WERI-Rb-1 (cell line): Measurements from ENCODE around the gene TBCD.

Experiments
- DNase-seq: peaks from one replicate; pipeline ENCODE4 v3.0.0-alpha.2; 2020
- H3K27ac ChIP-seq: fragments of 250-450 bp; sonication (Bioruptor Pico); 2 replicates; pipeline ENCODE4 v1.5.1; 2020; ENCODE audit warnings: mild to moderate bottlenecking, moderate library complexity
- H3K27me3 ChIP-seq: fragments of 250-450 bp; sonication (Bioruptor Pico); 2 replicates; pipeline ENCODE4 v1.5.1; 2021; ENCODE audit warnings: mild to moderate bottlenecking, low read depth, moderate library complexity; ENCODE audit not compliant: insufficient read depth, severe bottlenecking
- H3K36me3 ChIP-seq: fragments of 250-450 bp; sonication (Bioruptor Pico); 2 replicates; pipeline ENCODE4 v1.5.1; 2020; ENCODE audit warnings: mild to moderate bottlenecking, moderate library complexity
- H3K4me3 ChIP-seq: 2 replicates; pipeline ENCODE4 v1.5.1; 2011; ENCODE audit warnings: low read depth, mild to moderate bottlenecking, control low read depth, low read length
- H3K9me3 ChIP-seq: fragments of 250-450 bp; sonication (Bioruptor Pico); 2 replicates; pipeline ENCODE4 v1.5.1; 2021; ENCODE audit warnings: mild to moderate bottlenecking, moderate library complexity; ENCODE audit not compliant: severe bottlenecking
- TF ChIP-seq, protein P1 (sequence below): IDR thresholded peaks from 2 replicates; pipeline ENCODE4 v1.5.1; 2011; ENCODE audit warnings: low read depth, mild to moderate bottlenecking, control low read depth, inconsistent platforms, low read length

Gene TBCD

DNA sequence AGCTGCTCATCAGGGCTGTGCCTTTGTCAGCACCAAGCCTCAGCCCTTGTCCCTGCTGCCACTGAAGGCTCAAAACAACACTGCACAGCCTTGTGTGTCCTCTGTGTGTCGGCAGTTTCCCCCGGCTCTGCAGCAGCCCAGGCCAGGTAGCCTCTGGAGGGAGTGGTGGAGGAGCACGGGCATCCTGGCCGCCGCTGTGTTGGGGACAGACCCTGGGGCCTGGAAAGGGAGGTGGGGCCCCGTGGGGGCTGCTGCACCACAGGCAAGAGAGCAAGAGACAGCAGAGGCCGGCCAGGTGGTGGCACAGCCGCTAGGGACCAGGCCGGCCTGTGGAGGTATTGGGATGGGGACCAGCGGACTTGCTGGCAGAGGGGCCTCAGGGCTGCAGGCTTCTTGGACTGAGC is 184.9 kb downstream of the TBCD start:
- Histone ChIP-seq H3K27me3 (no peaks in the 10 kb centered on the region), H3K4me3 (no peak overlapping the region), H3K36me3 (peaks cover 95% of the 10 kb centered on the region), H3K27ac (no peak overlapping the region), H3K9me3 (peaks cover 3% of the 10 kb centered on the region)
- DNase-seq, result no peak
- TF ChIP-seq, protein P1, sequence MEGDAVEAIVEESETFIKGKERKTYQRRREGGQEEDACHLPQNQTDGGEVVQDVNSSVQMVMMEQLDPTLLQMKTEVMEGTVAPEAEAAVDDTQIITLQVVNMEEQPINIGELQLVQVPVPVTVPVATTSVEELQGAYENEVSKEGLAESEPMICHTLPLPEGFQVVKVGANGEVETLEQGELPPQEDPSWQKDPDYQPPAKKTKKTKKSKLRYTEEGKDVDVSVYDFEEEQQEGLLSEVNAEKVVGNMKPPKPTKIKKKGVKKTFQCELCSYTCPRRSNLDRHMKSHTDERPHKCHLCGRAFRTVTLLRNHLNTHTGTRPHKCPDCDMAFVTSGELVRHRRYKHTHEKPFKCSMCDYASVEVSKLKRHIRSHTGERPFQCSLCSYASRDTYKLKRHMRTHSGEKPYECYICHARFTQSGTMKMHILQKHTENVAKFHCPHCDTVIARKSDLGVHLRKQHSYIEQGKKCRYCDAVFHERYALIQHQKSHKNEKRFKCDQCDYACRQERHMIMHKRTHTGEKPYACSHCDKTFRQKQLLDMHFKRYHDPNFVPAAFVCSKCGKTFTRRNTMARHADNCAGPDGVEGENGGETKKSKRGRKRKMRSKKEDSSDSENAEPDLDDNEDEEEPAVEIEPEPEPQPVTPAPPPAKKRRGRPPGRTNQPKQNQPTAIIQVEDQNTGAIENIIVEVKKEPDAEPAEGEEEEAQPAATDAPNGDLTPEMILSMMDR, result no peak

DNA sequence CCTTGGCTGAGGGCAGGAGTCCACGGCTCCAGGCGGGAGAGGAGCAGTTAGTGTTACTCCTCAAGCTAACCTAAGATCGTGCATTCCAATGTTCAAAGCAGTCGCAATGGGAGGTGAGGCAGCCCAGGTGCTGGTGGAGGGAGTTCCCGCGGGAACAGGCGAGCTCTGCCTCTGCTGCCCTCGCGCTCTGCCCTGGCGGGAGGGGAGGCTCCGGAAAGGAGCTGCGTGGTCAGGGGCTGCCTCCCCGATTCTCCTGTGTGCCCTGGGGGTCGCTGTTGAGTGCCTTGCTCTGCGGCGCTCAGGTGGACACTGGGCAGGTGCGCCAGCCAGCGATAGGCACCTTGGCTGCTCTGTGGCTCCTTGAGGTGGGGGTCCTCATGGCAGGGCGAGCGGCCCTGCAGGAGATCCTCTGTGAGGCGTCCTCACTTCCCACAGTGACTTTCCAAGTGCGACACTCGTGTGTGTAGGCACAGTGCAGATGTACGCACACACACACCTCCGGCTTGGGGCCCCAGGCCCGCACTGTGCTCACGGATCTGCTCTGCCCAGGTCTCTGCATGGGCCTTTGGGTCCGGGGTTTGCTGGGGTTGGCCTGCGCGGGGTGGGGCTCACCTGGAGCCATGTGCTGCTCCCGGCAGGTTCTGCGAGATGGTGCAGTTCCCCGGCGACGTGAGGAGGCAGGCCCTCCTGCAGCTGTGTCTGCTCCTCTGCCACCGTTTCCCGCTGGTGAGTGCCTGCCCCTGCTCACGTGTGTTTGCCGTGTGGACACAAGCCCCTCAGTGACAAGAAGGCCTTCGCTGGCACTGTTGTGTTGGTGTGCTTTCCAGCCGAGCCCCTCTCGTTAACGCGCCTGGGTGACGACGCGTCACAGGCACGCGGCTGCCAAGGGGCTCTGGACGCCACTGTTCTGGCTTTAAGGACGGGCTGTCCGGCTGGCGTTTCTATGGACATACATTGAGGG is 185.8 kb downstream of the TBCD start:
- H3K27ac ChIP-seq, result no peak overlapping the region
- no peaks in the 10 kb centered on the region for H3K27me3 ChIP-seq
- no peak overlapping the region for H3K4me3 ChIP-seq
- H3K36me3 ChIP-seq, result peaks cover 95% of the 10 kb centered on the region
- no peak for DNase-seq
- TF ChIP-seq, protein P1, result no peak
- peaks cover 6% of the 10 kb centered on the region for H3K9me3 ChIP-seq

DNA sequence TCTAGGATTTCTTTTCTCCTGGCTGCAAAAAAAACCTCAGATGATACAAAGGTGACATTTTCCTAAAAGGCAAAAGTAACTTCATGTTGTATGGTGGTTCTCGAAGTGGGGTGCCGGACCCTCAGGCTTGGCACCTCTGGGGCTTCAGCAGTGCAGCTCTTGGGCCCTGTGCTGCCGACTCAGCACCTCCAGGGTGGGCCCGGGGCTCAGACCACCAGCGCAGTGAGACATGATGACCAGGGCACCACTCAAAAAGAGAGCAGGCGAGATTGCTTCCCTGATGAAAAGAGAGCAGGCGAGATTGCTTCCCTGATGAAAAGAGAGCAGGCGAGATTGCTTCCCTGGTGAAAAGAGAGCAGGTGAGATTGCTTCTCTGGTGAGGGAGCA is 186.6 kb downstream of the TBCD start:
- TF ChIP-seq, protein P1, result no peak
- H3K27ac ChIP-seq, result no peak overlapping the region
- peaks cover 11% of the 10 kb centered on the region for H3K9me3 ChIP-seq
- H3K36me3 ChIP-seq, result peaks cover 95% of the 10 kb centered on the region
- no peaks in the 10 kb centered on the region for H3K27me3 ChIP-seq
- no peak for DNase-seq
- no peak overlapping the region for H3K4me3 ChIP-seq

DNA sequence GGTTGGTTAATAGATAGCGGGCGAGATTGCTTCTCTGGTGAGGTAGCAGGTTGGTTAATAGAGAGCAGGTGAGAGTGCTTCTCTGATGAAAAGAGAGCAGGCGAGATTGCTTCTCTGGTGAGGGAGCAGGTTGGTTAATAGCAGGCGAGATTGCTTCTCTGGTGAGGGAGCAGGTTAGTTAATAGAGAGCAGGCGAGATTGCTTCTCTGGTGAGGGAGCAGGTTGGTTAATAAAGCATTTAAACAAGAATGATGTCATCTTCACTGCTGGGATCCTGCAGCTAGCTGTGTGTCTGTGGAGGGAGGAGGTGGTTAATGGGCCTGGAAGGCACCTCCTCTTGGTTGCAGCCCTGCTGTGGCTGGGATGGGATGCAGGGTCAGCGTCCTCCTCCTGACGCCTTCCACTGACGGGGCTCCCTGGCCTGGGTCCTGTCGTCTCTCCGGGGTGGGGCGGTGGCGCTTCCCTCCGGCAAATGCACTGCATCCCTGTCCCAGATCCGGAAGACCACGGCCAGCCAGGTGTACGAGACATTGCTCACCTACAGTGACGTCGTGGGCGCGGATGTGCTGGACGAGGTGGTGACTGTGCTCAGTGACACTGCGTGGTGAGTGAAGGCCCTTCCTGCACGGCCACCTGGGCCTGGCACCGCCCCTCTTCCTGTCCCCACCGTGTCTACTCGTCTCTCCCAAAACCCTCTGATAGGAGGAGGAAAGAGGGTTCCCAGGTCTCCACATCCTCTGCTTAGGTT is 187.2 kb downstream of the TBCD start:
- Histone ChIP-seq H3K27me3 (no peaks in the 10 kb centered on the region), H3K4me3 (no peak overlapping the region), H3K27ac (no peak overlapping the region), H3K36me3 (peaks cover 95% of the 10 kb centered on the region), H3K9me3 (peaks cover 16% of the 10 kb centered on the region)
- TF ChIP-seq, protein P1, result no peak
- DNase-seq, result no peak

DNA sequence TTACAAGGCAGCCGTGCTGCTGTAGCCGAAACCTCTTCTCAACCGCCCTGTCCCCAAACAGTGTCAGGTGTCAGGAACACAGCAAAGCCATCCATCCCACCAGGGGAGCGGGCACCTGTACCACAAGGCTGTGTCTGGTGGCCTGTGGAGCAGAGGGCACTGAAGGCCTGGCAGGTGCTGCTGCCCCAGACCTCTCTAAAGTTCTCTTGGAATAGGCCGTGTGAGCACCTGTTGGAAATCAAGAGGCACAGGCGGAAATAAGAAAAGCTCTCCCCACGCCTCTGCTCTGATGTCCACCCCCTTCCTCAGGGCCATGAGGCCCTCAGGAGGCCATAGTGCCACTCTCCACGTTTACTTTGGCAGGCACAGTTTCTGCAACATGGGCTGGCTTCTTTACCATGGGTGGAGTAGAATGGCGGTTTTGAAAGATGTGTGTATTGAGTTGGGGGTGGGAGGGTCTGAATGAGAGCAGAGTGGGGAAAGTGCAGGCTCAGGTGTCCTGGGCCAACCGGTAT is 187.8 kb downstream of the TBCD start:
- Histone ChIP-seq H3K9me3 (peaks cover 23% of the 10 kb centered on the region), H3K27me3 (no peaks in the 10 kb centered on the region), H3K4me3 (no peak overlapping the region), H3K27ac (no peak overlapping the region), H3K36me3 (peaks cover 95% of the 10 kb centered on the region)
- no peak for DNase-seq
- TF ChIP-seq, protein P1, result no peak
